HG03039 (cell line): ENCODE results near the gene RGS7.
"Not testable (repeated sequence)": the region's sequence is repeated elsewhere in the genome, so short reads cannot be mapped to it uniquely, and the experiment has no call there.

Source experiments
- ATAC-seq: cut with Tn5 transposase; IDR thresholded peaks from one replicate; pipeline ENCODE4 v1.9.1; 2021; ENCODE audit warnings: mild to moderate bottlenecking, moderate library complexity; ENCODE audit not compliant: unreplicated experiment

RGS7 gene

DNA sequence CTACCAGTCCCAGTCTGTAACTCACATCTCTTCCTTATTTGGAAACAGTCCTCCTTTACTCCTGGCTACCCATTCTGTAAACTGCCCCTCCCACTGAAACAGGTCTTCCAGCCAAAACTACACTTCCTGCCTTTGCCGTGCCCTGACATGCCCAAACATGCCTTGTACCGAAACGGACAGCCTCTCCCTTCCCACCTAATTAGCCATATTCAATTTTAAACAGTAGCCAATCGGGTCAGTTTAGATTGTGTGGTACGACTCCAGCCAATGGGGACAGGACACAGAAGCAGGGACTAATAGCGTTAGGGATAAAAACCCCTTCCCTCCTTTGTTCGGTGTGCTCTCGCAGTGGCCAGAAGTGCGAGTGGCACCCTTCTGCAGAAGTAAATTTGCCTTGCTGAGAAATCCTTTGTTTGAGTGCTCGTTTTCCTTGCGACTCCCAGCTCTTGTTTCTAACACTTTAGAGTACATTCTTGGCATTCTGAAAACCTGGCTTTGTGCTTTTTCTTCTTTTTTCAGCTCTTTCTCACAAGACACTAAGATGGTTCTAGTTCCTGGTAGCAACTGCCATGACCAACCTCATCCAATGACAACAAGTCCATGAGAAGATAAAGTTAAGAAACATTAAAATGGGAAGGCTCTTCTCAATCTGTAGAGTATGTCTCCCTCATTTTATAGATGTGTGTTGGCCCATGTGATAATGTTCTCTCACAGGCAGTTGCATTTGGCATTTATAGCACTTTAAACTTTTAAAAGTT lies 419.9 kb downstream of the RGS7 start:
- no peak for ATAC-seq

- ATAC-seq, result no peak
Observed at GRCh38 chr1:240935920-240936319, 421.1 kb downstream of the RGS7 start.

- no peak for ATAC-seq
Observed at GRCh38 chr1:240931031-240931430, 426.0 kb downstream of the RGS7 start.

GRCh38 chr1:240928265-240928664 lies 428.7 kb downstream of the RGS7 start:
- no peak for ATAC-seq

GRCh38 chr1:240927821-240928220 lies 429.2 kb downstream of the RGS7 start:
- no peak for ATAC-seq

DNA sequence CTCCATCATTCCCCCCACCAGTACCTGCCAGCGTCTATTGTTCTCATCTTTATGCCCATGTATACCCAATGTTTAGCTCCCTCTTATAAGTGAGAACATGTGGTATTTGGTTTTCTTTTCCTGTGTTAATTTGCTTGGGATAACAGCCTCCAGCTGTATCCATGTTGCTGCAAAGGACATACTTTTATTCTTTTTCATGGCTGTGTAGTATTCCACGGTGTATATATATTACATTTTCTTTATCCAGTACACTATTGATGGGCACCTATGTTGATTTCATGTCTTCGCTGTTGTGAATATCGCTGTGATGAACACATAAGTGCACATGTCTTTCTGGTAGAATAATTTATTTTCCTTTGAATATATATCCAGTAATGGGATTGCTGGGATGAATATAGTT lies 431.7 kb downstream of the RGS7 start:
- no peak for ATAC-seq

DNA sequence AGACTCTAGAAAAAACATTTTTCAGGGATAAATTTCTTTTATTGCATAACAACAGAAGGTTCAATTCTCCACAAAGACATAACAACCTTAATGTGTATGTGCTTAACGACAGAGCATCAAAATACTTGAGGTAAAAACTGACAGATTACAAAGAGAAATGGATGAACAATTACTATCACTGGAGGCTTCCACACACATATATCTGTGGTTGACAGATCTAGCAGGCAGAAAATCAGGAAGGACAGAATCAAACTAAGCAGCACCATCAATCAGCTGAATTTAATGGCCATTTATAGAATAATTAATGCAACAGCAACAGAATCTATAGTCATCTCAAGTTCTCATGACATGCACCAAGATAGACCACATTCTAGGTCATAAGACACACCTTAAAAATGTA lies 439.0 kb downstream of the RGS7 start:
- no peak for ATAC-seq

- no peak for ATAC-seq
Observed at GRCh38 chr1:240914506-240914905, 442.5 kb downstream of the RGS7 start.

DNA sequence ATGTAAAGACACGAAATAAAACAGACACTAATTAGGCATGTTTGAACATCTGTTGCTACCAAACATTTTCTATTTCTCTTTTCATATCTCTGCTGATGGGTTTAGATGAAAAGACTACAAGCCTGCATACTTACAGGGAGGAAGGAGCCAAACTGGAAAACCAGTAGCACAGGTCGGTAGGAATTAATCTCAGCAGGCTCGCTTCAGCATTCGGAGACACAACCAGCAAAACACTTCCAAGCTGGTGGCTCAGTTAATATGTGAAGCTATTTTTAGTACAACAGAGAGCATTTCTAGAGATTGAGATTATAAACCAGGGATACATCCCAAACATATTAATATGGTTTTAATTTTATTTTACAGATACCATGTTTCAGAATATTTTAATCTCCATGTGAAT lies 444.2 kb downstream of the RGS7 start:
- ATAC-seq, result no peak

- ATAC-seq, result no peak
Observed at GRCh38 chr1:240909701-240910457, 447.1 kb downstream of the RGS7 start.

DNA sequence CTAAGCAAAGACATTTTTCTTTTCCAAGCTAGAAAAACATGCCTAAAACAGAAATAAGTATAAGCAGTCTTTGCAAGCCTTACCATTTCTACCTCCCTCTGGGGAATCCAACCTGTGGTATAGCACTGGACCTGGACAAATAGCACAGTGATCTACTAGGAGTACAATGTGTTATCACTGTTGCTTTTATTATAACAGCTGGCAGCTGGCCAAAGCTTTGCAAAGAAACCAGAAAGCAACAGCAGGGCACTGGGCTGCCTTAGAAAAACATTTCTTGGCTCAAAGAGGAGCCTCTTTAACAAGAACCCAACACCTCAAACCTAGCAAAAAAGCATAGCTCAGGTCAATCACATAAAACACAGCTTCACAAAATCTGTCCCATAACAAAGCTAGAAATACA lies 450.5 kb downstream of the RGS7 start:
- no peak for ATAC-seq

GRCh38 chr1:240905225-240905765 lies 451.7 kb downstream of the RGS7 start:
- no peak for ATAC-seq

- ATAC-seq, result not testable (repeated sequence)
Observed at GRCh38 chr1:240895424-240895823, 461.6 kb downstream of the RGS7 start.

- ATAC-seq, result no peak
Observed at GRCh38 chr1:240888787-240889048, 468.3 kb downstream of the RGS7 start.

- peak; percentile 61 for ATAC-seq
Observed at GRCh38 chr1:240888039-240888786, 468.8 kb downstream of the RGS7 start.

DNA sequence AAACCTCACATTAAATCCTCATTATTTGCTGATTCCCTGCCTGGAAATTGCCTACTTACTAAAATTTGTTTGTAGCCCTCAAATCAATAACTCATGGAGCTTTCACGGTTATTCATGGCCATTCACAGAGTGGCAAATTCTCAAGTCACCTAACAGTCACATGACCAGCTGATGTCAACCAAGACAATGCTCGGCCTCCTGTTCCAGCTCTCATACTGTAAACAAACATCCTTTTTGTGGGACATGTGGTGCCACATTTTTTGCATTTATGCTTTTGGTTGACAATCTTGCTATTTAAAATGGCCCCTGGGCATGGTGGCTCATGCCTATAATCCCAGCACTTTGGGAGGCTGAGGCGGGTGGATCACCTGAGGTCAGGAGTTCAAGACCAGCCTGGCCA lies 473.5 kb downstream of the RGS7 start:
- no peak for ATAC-seq

- ATAC-seq, result not testable (repeated sequence)
Observed at GRCh38 chr1:240882656-240883308, 474.2 kb downstream of the RGS7 start.

GRCh38 chr1:240878631-240879030 lies 478.4 kb downstream of the RGS7 start:
- no peak for ATAC-seq

- no peak for ATAC-seq
Observed at GRCh38 chr1:240877605-240878004, 479.4 kb downstream of the RGS7 start.

GRCh38 chr1:240876071-240876470 lies 480.9 kb downstream of the RGS7 start:
- ATAC-seq, result no peak

DNA sequence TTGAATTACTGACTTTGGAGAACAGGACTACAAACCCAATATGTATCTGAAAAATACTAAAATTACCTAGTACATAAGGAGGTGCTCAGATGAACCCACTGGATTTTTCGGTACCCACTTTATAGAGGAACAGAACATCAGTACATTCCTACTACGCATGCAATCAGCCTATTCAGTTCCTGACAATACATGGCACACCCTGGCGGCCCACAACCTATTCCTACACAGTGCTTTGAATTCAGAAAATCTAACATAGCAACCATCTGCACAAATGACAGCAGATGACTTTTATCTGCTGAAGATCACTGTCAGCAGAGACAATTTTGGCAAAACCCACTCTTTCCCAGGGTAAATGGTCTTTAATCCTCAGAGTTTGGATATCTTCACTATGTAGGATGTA lies 487.9 kb downstream of the RGS7 start:
- ATAC-seq, result no peak
